ENCODE data around the gene LRRC45.

Gene LRRC45

GRCh38 chr17:82043507-82043906 is 20.4 kb downstream of the LRRC45 start:
- no peak overlapping the region for H3K4me3 Mint-ChIP-seq
- no peaks in the 10 kb centered on the region for H3K9me3 Mint-ChIP-seq
- no peaks in the 10 kb centered on the region for H3K27me3 Mint-ChIP-seq
- no peak overlapping the region for H3K27ac Mint-ChIP-seq
- H3K4me1 Mint-ChIP-seq = peaks cover 8% of the 10 kb centered on the region
- no peaks in the 10 kb centered on the region for H3K36me3 Mint-ChIP-seq

DNA sequence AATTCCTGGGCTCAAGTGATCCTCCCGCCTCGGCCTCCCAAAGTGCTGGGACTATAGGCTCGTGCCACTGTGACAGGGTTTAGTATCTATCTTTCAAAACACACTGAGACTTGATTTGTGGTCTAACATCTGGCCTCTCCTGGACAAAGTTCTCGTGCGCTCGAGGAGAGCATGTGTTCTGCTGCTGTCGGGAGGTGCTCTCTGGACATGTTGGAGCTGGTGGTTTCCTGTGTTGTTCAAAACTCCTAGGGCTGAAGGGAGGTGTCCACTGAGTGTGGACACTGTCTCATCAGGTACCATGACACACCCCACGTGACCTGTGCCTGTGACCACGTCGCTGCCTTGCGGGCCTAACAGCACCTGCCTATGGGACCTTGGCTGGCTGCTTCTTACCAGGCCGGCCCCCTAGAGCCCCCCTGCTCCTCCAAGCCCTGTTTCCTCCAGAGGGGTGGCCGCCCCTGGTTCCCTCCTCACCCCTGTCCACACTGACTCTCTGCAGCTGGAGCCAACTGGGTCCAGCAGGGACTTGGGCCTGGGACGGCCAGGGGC is 22.9 kb downstream of the LRRC45 start:
- Mint-ChIP-seq H3K9me3 (no peaks in the 10 kb centered on the region), H3K27me3 (no peaks in the 10 kb centered on the region), H3K36me3 (no peaks in the 10 kb centered on the region), H3K4me1 (peaks cover 10% of the 10 kb centered on the region), H3K4me3 (no peak overlapping the region), H3K27ac (no peak overlapping the region)

DNA sequence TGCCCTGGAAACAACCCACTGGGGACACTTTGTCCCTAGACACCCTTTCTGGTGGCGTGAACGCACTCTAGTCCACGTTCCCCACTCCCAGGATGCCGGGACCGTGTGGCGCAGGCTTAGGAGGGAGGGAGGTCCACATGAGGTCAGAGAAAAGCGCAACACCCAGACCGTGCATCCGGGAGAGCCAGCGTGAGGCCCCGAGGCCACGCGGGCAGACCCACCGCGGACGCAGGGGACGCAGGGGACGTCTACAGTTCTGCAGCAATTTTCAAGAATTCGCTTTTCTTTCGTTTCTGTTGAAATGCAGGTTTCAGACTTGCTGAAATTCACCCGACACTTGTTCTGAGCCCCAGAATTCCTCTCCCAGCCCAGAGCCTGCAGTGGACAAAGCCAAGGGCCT is 23.8 kb downstream of the LRRC45 start:
- Mint-ChIP-seq H3K27me3 (no peaks in the 10 kb centered on the region), H3K4me3 (no peak overlapping the region)

GRCh38 chr17:82047379-82047778 is 24.3 kb downstream of the LRRC45 start:
- H3K9me3 Mint-ChIP-seq = no peaks in the 10 kb centered on the region
- H3K36me3 Mint-ChIP-seq = no peaks in the 10 kb centered on the region
- peaks cover 10% of the 10 kb centered on the region for H3K4me1 Mint-ChIP-seq
- H3K27ac Mint-ChIP-seq = no peak overlapping the region
- H3K4me3 Mint-ChIP-seq = no peak overlapping the region
- no peaks in the 10 kb centered on the region for H3K27me3 Mint-ChIP-seq

More for the DNA sequence above, 23.8 kb downstream of the LRRC45 start:
- peaks cover 10% of the 10 kb centered on the region for H3K4me1 Mint-ChIP-seq
- no peaks in the 10 kb centered on the region for H3K36me3 Mint-ChIP-seq
- no peak overlapping the region for H3K27ac Mint-ChIP-seq
- no peaks in the 10 kb centered on the region for H3K9me3 Mint-ChIP-seq

DNA sequence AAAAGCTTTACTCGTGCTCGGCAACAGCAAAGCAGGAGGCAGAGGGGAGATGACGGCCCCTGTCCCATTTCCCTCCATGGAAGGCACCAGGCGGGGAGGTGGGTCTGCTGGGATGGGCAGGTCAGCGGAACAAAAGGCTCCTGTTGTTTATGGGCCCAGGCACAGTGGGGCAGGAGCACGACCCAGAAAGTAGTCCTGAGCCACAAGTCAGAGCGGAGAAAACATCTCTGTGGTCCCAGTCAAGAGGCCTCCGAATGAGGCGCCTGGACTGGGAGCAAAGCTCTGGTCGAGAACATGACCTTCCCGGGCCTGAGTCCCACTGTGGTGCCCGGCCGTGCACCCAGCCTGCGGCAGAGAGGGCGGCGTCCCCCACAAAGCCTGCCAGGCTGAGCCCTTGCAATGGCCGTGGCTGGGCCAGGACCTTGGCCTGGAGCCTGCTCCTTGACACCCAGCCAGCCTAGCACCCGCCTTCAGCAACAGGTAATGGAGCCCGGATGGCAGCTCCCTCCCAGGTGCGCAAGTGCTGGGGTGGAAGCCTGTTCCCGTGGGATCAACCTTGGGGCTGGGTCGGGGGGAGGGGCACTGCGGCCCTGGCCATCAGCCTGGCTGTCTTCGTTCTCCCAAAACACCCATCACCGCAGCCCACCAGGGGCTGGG is 24.9 kb downstream of the LRRC45 start:
- H3K4me1 Mint-ChIP-seq = peaks cover 10% of the 10 kb centered on the region
- no peaks in the 10 kb centered on the region for H3K27me3 Mint-ChIP-seq
- no peak overlapping the region for H3K4me3 Mint-ChIP-seq
- H3K9me3 Mint-ChIP-seq = no peaks in the 10 kb centered on the region
- no peaks in the 10 kb centered on the region for H3K36me3 Mint-ChIP-seq
- H3K27ac Mint-ChIP-seq = no peak overlapping the region

- H3K27me3 Mint-ChIP-seq = no peaks in the 10 kb centered on the region
- H3K4me1 Mint-ChIP-seq = peaks cover 14% of the 10 kb centered on the region
- H3K27ac Mint-ChIP-seq = peak overlapping the region; percentile 51
- H3K9me3 Mint-ChIP-seq = no peaks in the 10 kb centered on the region
- H3K36me3 Mint-ChIP-seq = no peaks in the 10 kb centered on the region
- no peak overlapping the region for H3K4me3 Mint-ChIP-seq
Observed at GRCh38 chr17:82048571-82048971, 25.5 kb downstream of the LRRC45 start.

GRCh38 chr17:82049106-82049505 is 26.0 kb downstream of the LRRC45 start:
- no peaks in the 10 kb centered on the region for H3K27me3 Mint-ChIP-seq
- H3K27ac Mint-ChIP-seq = no peak overlapping the region
- peaks cover 14% of the 10 kb centered on the region for H3K4me1 Mint-ChIP-seq
- H3K36me3 Mint-ChIP-seq = no peaks in the 10 kb centered on the region
- no peak overlapping the region for H3K4me3 Mint-ChIP-seq
- H3K9me3 Mint-ChIP-seq = no peaks in the 10 kb centered on the region

DNA sequence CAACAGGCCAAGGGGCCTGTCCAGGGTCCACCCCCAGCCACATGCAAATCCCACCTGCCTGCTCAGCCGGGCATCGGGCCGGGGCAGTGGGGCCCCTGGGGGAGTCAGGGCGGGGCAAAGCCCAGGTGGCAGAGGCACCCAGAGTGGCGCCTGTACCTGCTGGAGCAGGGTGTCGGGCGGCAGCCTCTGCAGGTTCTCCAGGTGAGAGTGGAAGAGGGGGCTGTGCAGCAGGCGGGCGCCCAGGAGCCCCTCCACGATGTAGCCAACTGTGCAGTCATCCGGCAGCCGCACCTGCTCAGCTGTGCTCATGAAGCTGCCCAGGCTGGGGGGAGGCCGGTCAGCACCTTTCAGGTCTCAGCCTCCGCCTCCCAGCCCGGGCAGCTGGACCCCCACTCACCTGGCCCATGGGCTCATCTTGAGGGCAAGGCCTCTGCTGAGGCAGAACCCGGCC is 26.4 kb downstream of the LRRC45 start:
- H3K4me3 Mint-ChIP-seq = no peak overlapping the region
- no peaks in the 10 kb centered on the region for H3K9me3 Mint-ChIP-seq
- H3K27ac Mint-ChIP-seq = no peak overlapping the region
- no peaks in the 10 kb centered on the region for H3K27me3 Mint-ChIP-seq
- H3K4me1 Mint-ChIP-seq = peaks cover 14% of the 10 kb centered on the region
- no peaks in the 10 kb centered on the region for H3K36me3 Mint-ChIP-seq

DNA sequence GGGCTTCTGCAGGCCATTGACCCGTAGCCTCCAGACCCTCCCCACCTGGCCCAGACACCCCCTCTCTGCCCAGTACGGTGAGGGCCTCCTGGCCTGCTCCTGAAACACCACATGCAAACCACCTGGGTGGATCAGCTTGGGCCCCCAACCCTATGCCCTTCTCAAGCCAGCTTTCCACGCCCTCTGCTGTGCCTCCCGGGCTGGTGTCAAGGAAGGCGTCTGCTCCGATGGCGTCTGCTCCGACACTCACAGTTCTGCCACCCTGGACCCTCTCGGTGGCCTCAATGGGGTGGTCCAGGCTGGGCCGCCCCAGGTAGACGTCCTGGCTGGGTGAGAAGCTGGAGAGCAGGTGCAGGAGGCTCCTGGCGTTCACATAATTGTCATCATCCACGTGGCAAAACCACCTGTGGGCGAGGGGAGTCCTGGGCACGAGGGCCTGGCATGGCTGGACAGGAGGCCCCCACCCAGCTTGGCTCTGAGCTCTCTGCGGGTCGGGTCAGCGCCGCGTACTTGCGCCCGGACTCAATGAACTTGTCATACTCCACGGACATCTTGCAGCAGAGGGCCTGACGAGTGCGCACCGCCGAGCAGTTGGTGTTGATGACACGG is 27.2 kb downstream of the LRRC45 start:
- no peaks in the 10 kb centered on the region for H3K36me3 Mint-ChIP-seq
- H3K9me3 Mint-ChIP-seq = no peaks in the 10 kb centered on the region
- peak overlapping the region; percentile 87 for H3K4me3 Mint-ChIP-seq
- peaks cover 14% of the 10 kb centered on the region for H3K4me1 Mint-ChIP-seq
- H3K27me3 Mint-ChIP-seq = no peaks in the 10 kb centered on the region
- no peak overlapping the region for H3K27ac Mint-ChIP-seq

DNA sequence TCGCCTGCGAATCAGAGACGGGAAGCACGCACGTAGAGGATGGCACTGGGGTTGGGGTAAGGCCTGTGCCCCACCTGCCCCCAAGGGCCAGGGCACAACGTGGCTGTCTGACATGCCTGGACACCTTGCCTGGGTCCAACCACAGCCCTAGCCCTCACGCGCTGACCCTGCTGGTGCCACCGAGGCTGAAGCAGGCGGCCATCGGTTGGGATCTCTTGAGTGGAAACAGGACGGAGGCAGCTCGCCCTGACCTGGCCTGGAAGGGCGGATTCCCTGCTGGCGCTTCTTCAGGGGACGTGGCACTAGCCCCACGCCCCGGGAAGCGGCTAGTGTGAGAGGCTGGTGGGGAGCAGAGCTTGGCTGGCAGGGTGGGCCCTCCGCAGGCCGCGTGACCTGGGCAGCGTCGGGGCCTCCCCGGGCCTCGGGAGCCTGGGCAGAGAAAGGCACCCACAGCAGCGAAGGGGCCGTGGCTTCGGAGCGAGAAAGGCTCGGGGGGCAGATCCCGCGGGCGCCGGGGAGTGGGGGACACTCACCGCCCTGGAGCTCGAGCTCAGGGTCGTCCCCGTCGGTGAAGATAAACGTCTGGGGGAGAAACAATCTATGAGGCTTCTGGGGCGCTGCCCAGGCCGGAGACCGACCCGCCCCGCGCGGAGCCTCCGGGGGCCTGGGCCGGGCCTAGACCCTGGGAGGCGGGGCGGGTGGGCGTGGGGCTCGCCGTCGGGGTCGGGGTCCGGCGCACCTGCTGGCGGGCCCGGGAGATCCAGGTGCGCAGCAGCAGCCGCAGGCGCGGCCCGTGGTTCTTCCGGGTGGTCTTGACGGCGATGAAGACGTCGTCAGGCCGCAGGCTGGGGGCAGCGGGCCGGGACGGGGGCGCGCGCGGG is 27.9 kb downstream of the LRRC45 start:
- peak overlapping the region; percentile 87 for H3K4me3 Mint-ChIP-seq
- H3K27ac Mint-ChIP-seq = no peak overlapping the region
- H3K9me3 Mint-ChIP-seq = no peaks in the 10 kb centered on the region
- H3K4me1 Mint-ChIP-seq = peaks cover 14% of the 10 kb centered on the region
- H3K36me3 Mint-ChIP-seq = no peaks in the 10 kb centered on the region
- H3K27me3 Mint-ChIP-seq = no peaks in the 10 kb centered on the region

DNA sequence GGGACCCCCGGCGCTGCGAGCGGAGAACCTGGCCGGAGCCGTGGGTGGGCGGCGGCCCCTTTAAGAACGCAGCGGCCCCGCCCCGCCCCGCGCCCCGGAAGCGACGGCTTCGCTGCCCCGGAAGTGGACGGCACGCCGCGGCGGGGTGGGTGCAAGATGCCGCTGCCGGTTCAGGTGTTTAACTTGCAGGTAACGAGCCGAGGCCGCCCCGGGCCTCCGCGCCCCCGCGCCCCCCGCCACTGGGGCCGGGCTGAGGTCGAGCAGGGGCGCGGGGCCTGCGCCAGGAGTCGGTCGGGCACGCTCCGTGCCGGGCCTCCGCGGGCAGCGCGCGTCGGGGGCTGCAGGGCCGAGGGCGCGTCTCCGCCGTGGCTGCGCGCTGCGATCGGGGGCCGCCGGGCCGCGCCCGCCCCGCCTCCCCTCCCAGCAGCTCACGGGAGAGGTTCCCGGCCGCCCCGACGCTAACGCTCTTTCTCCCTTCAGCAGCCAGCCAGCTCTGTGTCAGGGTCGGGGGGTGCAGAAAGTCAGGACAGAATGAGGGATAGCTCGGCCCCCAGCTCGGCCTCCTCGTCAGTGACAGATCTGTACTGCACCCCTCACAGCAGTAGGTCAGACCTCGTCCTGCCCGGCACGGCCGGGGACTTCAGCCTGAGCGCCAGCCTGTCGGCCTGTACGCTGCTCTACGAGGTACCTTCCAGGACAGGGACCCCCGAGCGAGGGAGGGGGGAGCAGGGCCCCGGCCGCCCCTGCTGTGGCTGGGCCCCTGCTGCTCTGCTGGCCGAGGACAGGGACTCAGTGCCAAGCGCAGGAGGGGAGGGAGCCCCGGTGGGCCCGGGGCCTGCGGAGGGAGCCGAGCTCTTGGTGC is 28.9 kb downstream of the LRRC45 start, which contains the start of the genes GPS1 and RFNG:
Gene GPS1, plus strand, starts transcription at position 123 of the 862 bp plus-strand sequence. Its CDS starts 34 bp downstream, at position 157.
Gene RFNG, minus strand, starts transcription at position 36 of the 862 bp plus-strand sequence. CDS start 45 bp downstream, outside the sequence.
- Mint-ChIP-seq H3K36me3 (no peaks in the 10 kb centered on the region), H3K27me3 (no peaks in the 10 kb centered on the region), H3K4me3 (peak within 1 kb of the TSS; percentile 87), H3K9me3 (no peaks in the 10 kb centered on the region), H3K4me1 (peaks cover 14% of the 10 kb centered on the region), H3K27ac (peak within 1 kb of the TSS; percentile 51)

GRCh38 chr17:82052638-82053059 is 29.5 kb downstream of the LRRC45 start:
- Mint-ChIP-seq H3K27ac (peak overlapping the region; percentile 46), H3K27me3 (no peaks in the 10 kb centered on the region), H3K4me1 (peaks cover 14% of the 10 kb centered on the region), H3K4me3 (peak overlapping the region; percentile 81), H3K36me3 (no peaks in the 10 kb centered on the region), H3K9me3 (no peaks in the 10 kb centered on the region)

GRCh38 chr17:82053130-82053529 is 30.0 kb downstream of the LRRC45 start:
- no peak overlapping the region for H3K27ac Mint-ChIP-seq
- H3K4me3 Mint-ChIP-seq = peak overlapping the region; percentile 81
- H3K9me3 Mint-ChIP-seq = no peaks in the 10 kb centered on the region
- peaks cover 14% of the 10 kb centered on the region for H3K4me1 Mint-ChIP-seq
- H3K27me3 Mint-ChIP-seq = no peaks in the 10 kb centered on the region
- H3K36me3 Mint-ChIP-seq = no peaks in the 10 kb centered on the region

- no peaks in the 10 kb centered on the region for H3K27me3 Mint-ChIP-seq
- H3K27ac Mint-ChIP-seq = no peak overlapping the region
- H3K4me1 Mint-ChIP-seq = peaks cover 14% of the 10 kb centered on the region
- H3K36me3 Mint-ChIP-seq = no peaks in the 10 kb centered on the region
- H3K9me3 Mint-ChIP-seq = no peaks in the 10 kb centered on the region
- H3K4me3 Mint-ChIP-seq = peak overlapping the region; percentile 81
Observed at GRCh38 chr17:82053556-82054263, 30.6 kb downstream of the LRRC45 start.
